ENCODE data around the gene ROR2. TPM values are rescaled to one million over a fixed set of nuclear protein-coding genes. Genes with fewer than 3 reads are reported as not detected.

Gene ROR2
- total RNA-seq, 1 donor from 2014 or later: 0.32 TPM

DNA sequence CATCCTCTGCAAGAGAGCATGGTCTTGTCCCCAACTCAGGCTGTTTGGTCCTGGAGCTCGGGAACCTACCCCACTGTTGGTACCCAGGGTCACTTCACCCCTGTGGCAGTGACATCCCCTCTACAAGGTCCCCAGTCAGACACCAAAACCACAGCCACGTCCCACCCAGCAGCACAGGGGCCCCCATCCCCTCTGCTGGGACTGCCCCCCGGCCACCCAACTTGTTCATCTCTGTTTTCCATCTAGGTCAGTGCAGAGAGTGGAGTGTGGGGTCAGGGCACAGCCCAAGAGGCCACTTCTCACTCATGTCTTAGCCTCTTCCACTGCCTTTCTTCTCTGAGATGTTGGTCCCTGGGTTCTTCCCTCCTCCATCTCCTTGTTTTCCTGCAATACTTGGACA is 292.5 kb downstream of the ROR2 start:
- intact Hi-C loops (cut with DNase I): no loop called here
- no peak overlapping the region for H3K27ac ChIP-seq
- H3K4me1 ChIP-seq: no peaks in the 10 kb centered on the region
- H3K36me3 ChIP-seq: no peaks in the 10 kb centered on the region
- no peaks in the 10 kb centered on the region for H3K27me3 ChIP-seq
- no peak for DNase-seq (ENCODE audit: low spot score in 2 of 2)
- TF ChIP-seq, protein P1, sequence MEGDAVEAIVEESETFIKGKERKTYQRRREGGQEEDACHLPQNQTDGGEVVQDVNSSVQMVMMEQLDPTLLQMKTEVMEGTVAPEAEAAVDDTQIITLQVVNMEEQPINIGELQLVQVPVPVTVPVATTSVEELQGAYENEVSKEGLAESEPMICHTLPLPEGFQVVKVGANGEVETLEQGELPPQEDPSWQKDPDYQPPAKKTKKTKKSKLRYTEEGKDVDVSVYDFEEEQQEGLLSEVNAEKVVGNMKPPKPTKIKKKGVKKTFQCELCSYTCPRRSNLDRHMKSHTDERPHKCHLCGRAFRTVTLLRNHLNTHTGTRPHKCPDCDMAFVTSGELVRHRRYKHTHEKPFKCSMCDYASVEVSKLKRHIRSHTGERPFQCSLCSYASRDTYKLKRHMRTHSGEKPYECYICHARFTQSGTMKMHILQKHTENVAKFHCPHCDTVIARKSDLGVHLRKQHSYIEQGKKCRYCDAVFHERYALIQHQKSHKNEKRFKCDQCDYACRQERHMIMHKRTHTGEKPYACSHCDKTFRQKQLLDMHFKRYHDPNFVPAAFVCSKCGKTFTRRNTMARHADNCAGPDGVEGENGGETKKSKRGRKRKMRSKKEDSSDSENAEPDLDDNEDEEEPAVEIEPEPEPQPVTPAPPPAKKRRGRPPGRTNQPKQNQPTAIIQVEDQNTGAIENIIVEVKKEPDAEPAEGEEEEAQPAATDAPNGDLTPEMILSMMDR (IDR thresholded peaks at IDR 0.05): no peak
- no peak overlapping the region for H3K4me3 ChIP-seq
- no peaks in the 10 kb centered on the region for H3K9me3 ChIP-seq

DNA sequence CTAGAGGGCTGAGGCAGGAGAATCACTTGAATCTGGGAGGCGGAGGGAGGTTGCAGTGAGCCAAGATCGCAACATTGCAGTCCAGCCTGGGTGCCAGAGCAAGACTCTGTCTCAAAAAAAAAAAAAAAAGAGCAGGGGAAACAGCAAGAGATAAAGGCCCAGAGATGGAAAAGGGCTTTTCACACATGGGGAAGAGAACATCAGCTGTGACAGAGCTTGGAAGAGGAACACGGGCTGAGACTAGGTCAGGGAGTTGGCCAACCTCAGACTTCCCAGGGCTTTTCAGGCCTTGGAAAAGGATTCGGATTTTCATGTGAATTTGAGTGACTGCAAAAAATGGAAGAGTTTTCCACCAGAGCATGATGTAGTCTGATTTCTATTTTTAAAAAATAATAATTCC is 294.4 kb downstream of the ROR2 start:
- Histone ChIP-seq H3K4me3 (no peak overlapping the region), H3K27me3 (no peaks in the 10 kb centered on the region), H3K36me3 (no peaks in the 10 kb centered on the region), H3K27ac (no peak overlapping the region), H3K9me3 (no peaks in the 10 kb centered on the region), H3K4me1 (no peaks in the 10 kb centered on the region)
- intact Hi-C loops (cut with DNase I): no loop called here
- no peak for DNase-seq (ENCODE audit: low spot score in 2 of 2)
- TF ChIP-seq, protein P1 (IDR thresholded peaks at IDR 0.05): no peak

DNA sequence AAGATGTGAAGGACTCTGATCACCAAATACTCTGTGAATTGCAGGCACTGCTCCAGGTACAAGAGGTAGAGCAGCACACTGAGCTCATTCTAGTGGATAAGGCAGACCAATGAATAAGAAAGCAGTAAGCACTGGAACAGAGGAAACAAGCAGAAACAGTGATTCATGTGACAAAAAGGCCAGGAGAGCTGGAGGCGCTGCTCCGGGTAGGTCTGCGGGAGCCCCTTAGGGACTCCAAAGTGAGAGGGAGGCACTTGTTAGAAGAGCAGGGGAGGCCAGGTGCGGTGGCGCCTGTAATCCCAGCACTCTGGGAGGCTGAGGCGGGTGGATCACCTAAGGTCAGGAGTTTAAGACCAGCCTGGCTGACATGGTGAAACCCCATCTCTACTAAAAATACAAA is 294.8 kb downstream of the ROR2 start:
- Histone ChIP-seq H3K9me3 (no peaks in the 10 kb centered on the region), H3K36me3 (no peaks in the 10 kb centered on the region), H3K27ac (no peak overlapping the region), H3K4me1 (no peaks in the 10 kb centered on the region), H3K27me3 (no peaks in the 10 kb centered on the region), H3K4me3 (no peak overlapping the region)
- intact Hi-C loops (cut with DNase I): no loop called here
- TF ChIP-seq, protein P1 (IDR thresholded peaks at IDR 0.05): no peak
- no peak for DNase-seq (ENCODE audit: low spot score in 2 of 2)

DNA sequence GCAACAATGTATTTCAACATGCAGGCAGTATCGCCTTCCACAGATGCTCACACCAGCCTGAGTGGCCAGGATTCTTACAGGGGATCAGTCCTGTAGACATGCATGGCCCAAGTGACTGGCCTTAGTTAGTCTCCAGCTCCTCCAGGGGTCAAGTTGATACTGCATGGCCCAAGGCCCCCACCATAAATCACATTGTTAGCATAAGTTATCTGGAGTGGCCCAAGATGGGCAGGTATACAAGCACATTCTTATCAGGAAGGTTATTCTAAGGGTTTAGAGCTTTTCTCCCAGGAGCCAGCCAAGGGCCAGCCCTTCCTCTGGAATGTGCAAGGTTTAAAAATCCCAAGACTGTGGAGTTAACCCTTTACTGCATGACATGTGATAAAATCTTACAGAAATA is 295.5 kb downstream of the ROR2 start:
- H3K27ac ChIP-seq: no peak overlapping the region
- H3K4me1 ChIP-seq: no peaks in the 10 kb centered on the region
- TF ChIP-seq, protein P1 (IDR thresholded peaks at IDR 0.05): no peak
- DNase-seq (ENCODE audit: low spot score in 2 of 2): no peak
- H3K9me3 ChIP-seq: no peaks in the 10 kb centered on the region
- H3K36me3 ChIP-seq: no peaks in the 10 kb centered on the region
- H3K4me3 ChIP-seq: no peak overlapping the region
- intact Hi-C loops (cut with DNase I): no loop called here
- H3K27me3 ChIP-seq: no peaks in the 10 kb centered on the region

DNA sequence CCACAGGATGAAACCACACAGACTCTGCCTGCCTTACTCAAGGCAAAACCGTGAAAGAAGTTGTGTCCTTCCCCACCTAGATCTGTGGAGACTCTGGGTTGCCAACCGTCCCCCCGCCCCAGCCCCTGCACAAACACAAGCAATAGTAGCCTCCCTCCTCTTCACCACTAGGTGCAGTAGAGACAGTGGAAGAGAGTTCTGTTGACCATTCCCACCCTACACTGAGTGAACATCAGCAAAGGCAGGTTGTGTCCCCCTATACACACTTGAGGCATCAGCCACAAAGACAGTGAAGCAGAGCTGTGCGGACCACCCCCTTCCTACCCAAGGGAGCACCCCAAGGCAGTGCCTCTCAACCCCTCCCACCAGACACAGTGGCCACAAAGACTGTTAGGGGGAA is 302.7 kb downstream of the ROR2 start:
- Histone ChIP-seq H3K4me3 (no peak overlapping the region), H3K27me3 (no peaks in the 10 kb centered on the region), H3K4me1 (no peaks in the 10 kb centered on the region), H3K36me3 (no peaks in the 10 kb centered on the region), H3K9me3 (no peaks in the 10 kb centered on the region), H3K27ac (no peak overlapping the region)
- intact Hi-C loops (cut with DNase I): no loop called here
- DNase-seq (ENCODE audit: low spot score in 2 of 2): no peak
- TF ChIP-seq, protein P1 (IDR thresholded peaks at IDR 0.05): no peak

DNA sequence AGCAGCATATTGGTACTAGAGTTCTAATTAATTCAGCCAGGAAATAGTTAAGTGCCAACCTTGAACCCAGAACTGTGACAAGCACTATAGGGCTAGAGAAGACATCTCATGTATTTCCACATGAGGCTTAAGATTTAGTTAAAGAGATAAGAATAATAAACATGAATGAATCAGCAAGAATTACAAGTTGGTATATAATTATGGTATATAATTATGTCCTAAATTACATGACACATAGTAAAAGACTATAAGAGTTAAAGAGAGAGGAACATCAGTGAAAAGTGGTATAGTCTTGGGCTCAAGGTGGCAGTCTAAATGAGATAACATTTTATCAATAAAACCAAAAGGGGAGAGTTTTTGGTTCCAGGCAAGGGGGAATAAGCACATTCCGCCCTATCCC is 303.3 kb downstream of the ROR2 start:
- no peaks in the 10 kb centered on the region for H3K4me1 ChIP-seq
- H3K4me3 ChIP-seq: no peak overlapping the region
- intact Hi-C loops (cut with DNase I): no loop called here
- DNase-seq (ENCODE audit: low spot score in 2 of 2): no peak
- H3K27me3 ChIP-seq: no peaks in the 10 kb centered on the region
- no peak overlapping the region for H3K27ac ChIP-seq
- H3K9me3 ChIP-seq: no peaks in the 10 kb centered on the region
- TF ChIP-seq, protein P1 (IDR thresholded peaks at IDR 0.05): no peak
- H3K36me3 ChIP-seq: no peaks in the 10 kb centered on the region

Measured in ascending aorta (tissue), 2 donors.